AG04450 (cell line): ENCODE results near the gene SEC63. TPM values are rescaled to one million over a fixed set of nuclear protein-coding genes. Genes with fewer than 3 reads are reported as not detected.

Source experiments
- CTCF ChIA-PET: fragments of 300-600, 350-600 bp; formaldehyde crosslinking; extraction: SDS; loops from one replicate; lab custom pipeline; 2022; ENCODE audit warnings: antibody characterized with exemption, inconsistent platforms; lab: Charles Lee
- POLR2A ChIA-PET: fragments of 350-600 bp; formaldehyde crosslinking; extraction: SDS; loops from one replicate; lab custom pipeline; 2021; ENCODE audit warnings: antibody characterized with exemption, inconsistent platforms; lab: Yijun Ruan, JAX
- DNase-seq: peaks from one replicate; pipeline ENCODE4 v3.0.0-alpha.2; 2011; ENCODE audit warnings: low read depth, low spot score
- H3K27ac ChIP-seq: one replicate; pipeline ENCODE4 v1.5.1; 2012; ENCODE audit warnings: low read depth, low read length, control low read depth
- H3K27me3 ChIP-seq: one replicate; pipeline ENCODE4 v1.6.0; 2012; ENCODE audit warnings: low read length; ENCODE audit not compliant: control insufficient read depth, insufficient read depth
- H3K4me3 ChIP-seq: 2 replicates; pipeline ENCODE4 v1.5.1; 2011; ENCODE audit warnings: mild to moderate bottlenecking, low read depth, low read length, control low read depth
- H3K9me3 ChIP-seq: 2 replicates; pipeline ENCODE4 v1.5.1; 2012; ENCODE audit warnings: low read length; ENCODE audit not compliant: control insufficient read depth, insufficient read depth
- polyA plus RNA-seq: library from polyadenylated mRNA; depleted of rRNA; stranded (reverse); fragments of >200 nt; gene quantifications from 2 replicates; pipeline ENCODE4 v1.2.3, GENCODE V29; 2011
- TF ChIP-seq, protein P1 (sequence below): IDR thresholded peaks from 2 replicates; pipeline ENCODE4 v1.5.1; 2011; ENCODE audit warnings: low read depth, low read length, control low read depth, inconsistent platforms

Gene SEC63
- polyA plus RNA-seq, 1 experiment, result 90.9 TPM

- no peaks in the 10 kb centered on the region; the same call in 1 of the 2 replicates for H3K9me3 ChIP-seq
- CTCF ChIA-PET, result no interaction called here
- POLR2A ChIA-PET, result no interaction called here
- DNase-seq, result no peak
- no peak overlapping the region for H3K27ac ChIP-seq
- TF ChIP-seq, protein P1, sequence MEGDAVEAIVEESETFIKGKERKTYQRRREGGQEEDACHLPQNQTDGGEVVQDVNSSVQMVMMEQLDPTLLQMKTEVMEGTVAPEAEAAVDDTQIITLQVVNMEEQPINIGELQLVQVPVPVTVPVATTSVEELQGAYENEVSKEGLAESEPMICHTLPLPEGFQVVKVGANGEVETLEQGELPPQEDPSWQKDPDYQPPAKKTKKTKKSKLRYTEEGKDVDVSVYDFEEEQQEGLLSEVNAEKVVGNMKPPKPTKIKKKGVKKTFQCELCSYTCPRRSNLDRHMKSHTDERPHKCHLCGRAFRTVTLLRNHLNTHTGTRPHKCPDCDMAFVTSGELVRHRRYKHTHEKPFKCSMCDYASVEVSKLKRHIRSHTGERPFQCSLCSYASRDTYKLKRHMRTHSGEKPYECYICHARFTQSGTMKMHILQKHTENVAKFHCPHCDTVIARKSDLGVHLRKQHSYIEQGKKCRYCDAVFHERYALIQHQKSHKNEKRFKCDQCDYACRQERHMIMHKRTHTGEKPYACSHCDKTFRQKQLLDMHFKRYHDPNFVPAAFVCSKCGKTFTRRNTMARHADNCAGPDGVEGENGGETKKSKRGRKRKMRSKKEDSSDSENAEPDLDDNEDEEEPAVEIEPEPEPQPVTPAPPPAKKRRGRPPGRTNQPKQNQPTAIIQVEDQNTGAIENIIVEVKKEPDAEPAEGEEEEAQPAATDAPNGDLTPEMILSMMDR, result no peak
- no peak overlapping the region for H3K4me3 ChIP-seq
- H3K27me3 ChIP-seq, result peaks cover 11% of the 10 kb centered on the region
Measured at GRCh38 chr6:107845777-107846176, 112.2 kb downstream of the SEC63 start.

DNA sequence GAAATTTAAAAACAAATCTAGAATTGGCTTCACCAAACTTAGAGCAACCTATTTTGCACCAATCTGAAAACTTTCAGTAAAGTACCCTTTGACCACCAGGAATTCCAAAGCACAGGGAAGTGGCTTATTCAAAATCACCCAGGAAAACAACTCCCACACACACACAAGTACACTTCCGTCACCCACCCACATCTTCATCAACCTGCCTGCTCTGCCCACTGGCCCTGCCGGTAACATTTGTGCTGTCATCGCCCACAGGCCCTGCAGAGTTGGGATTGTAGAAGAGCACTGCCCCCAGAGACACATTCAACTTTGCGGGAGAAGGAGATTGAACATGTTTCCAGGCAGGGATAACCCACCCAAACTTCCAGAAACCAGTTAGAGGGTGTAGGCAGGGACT, 114.6 kb downstream of the SEC63 start:
- ChIA-PET POLR2A (no interaction called here), CTCF (interaction anchor here (1.1 to 1.3 kb wide), 2 partner anchors 139 to 169 kb away, joined by 3 read pairs; no protein-coding TSS in a partner anchor)
- no peak for DNase-seq
- no peaks in the 10 kb centered on the region; the same call in 1 of the 2 replicates for H3K9me3 ChIP-seq
- peaks cover 13% of the 10 kb centered on the region for H3K27me3 ChIP-seq
- no peak overlapping the region for H3K27ac ChIP-seq
- no peak overlapping the region for H3K4me3 ChIP-seq
- TF ChIP-seq, protein P1, result no peak

- CTCF ChIA-PET, result no interaction called here
- no peak for DNase-seq
- Histone ChIP-seq H3K4me3 (no peak overlapping the region), H3K9me3 (no peaks in the 10 kb centered on the region), H3K27me3 (peaks cover 10% of the 10 kb centered on the region), H3K27ac (no peak overlapping the region)
- POLR2A ChIA-PET, result no interaction called here
- TF ChIP-seq, protein P1, result no peak
Measured at GRCh38 chr6:107841275-107841670, 116.7 kb downstream of the SEC63 start.

- H3K27me3 ChIP-seq, result peaks cover 9% of the 10 kb centered on the region
- no peaks in the 10 kb centered on the region for H3K9me3 ChIP-seq
- ChIA-PET CTCF (interaction anchor here (1.8 kb wide), 1 partner anchor 7 kb away, joined by 10 read pairs; no protein-coding TSS in a partner anchor), POLR2A (interaction anchor here (0.6 kb wide), 1 partner anchor 240 kb away, joined by 4 read pairs; no protein-coding TSS in a partner anchor)
- TF ChIP-seq, protein P1, result no peak
- H3K27ac ChIP-seq, result no peak overlapping the region
- no peak overlapping the region for H3K4me3 ChIP-seq
- DNase-seq, result no peak
Measured at GRCh38 chr6:107840636-107841274, 117.3 kb downstream of the SEC63 start.

DNA sequence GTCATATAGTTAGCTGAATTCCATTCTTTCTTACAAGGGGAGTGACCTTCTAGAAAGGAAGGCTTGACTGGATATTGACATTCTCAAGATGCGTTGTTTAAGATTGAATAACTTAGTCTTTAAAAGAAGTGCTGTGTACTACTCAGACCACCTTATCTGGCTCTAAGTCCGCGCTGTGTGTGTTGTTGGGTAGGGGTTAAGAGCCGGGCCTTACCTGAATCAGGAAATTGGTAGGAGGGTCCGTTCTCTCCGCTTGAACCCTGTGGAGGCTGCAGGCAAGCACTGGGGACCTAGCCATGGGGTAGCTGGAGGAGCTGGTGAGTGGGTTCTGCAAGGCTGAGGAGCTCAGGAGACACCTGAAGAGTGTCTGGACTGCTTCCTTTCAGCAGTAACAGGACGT, 124.9 kb downstream of the SEC63 start:
- ChIA-PET POLR2A (no interaction called here), CTCF (no interaction called here)
- TF ChIP-seq, protein P1, result no peak
- no peak overlapping the region for H3K4me3 ChIP-seq
- no peak overlapping the region for H3K27ac ChIP-seq
- H3K9me3 ChIP-seq, result no peaks in the 10 kb centered on the region
- no peak for DNase-seq
- H3K27me3 ChIP-seq, result peaks cover 6% of the 10 kb centered on the region
